Measurements from ENCODE around the gene ASAP3.

The ASAP3 gene

DNA sequence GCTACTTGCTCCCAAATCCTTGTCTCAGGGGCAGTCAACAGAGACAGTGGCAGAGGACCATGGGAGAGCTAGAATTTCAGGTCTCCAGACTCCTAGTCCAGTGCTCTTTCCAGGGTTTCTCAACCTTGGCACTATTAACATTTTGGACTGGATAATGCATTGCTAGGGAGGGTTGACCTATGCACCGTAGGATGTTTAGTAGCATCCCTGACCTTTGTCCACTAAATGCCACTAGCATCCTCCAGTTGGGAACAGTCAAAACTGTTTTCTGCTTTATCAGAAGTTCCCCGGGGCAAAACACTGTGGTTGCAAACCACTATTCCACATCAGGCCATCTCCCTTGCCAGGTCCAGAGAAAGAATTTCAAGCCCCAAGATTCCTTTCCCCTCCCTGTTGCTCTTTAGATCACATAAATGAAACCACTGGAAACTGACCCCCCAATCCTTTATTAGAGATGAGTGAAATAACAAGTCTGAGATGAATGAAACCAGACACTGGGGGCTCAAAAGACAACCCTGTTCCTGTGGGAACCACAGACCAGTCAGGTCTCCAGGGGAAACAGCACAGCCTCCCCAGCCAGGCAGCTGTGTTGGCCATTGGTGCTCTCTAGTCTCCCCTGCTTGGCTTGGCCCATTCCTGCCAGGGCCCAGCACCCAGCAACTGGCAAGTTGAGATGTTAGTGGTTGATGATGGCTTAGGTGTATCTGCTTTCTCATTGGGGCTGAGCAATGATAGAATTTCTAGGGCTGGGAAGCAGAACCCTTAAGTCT is 55.7 kb downstream of the ASAP3 start:
- Histone ChIP-seq H3K4me2 (peak overlapping the region in 9 of 11 experiments; percentile 11 to 66 (median 49); a peak in 15 of 22 replicates), H4K20me1 (peaks cover 0 to 20% (median 0%) of the 10 kb centered on the region in 11 experiments; a peak in 8 of 22 replicates), H3K27me3 (peaks cover 33 to 45% (median 39%) of the 10 kb centered on the region in 11 experiments), H3K4me3 (no peak overlapping the region), H3K9me3 (replicated peaks in 1 of 11) (no peaks in the 10 kb centered on the region), H3K36me3 (peaks cover 0 to 17% (median 4%) of the 10 kb centered on the region in 11 experiments; a peak in 3 of 22 replicates), H3K27ac (no peak overlapping the region), H3K9ac (no peak overlapping the region), H3K4me1 (peaks cover 23 to 30% (median 26%) of the 10 kb centered on the region in 10 experiments)
- no peak for TF ChIP-seq Cebpa-rat (IDR thresholded peaks at IDR 0.05)

DNA sequence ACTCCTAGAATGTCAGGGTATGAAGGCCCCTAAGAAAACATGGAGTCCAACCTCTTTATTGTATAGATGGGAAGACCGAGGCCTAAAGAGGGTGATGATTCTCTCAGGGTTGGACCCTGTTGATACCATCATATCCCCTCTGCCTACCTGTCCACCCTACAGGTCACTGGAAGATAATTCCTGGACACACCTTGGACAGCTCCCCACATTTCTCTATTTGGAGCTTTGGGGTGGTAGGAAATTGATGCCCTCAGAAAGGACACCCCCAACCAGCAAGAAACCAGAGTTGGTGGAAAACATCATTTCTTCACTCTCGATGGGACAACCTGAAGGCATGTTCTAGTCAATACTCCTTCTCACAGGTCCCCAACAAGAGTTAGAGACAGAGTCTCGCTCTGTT is 56.4 kb downstream of the ASAP3 start:
- H3K27me3 ChIP-seq = peaks cover 40 to 48% (median 46%) of the 10 kb centered on the region in 11 experiments
- peaks cover 28 to 38% (median 32%) of the 10 kb centered on the region in 10 experiments for H3K4me1 ChIP-seq
- H3K4me3 ChIP-seq = no peak overlapping the region
- no peaks in the 10 kb centered on the region for H3K9me3 ChIP-seq (replicated peaks in 1 of 11)
- TF ChIP-seq Cebpa-rat (IDR thresholded peaks at IDR 0.05) = no peak
- H4K20me1 ChIP-seq = peaks cover 0 to 21% (median 0%) of the 10 kb centered on the region in 11 experiments; a peak in 9 of 22 replicates
- H3K4me2 ChIP-seq = peak overlapping the region in 7 of 11 experiments; percentile 11 to 56 (median 39); a peak in 7 of 22 replicates
- no peak overlapping the region for H3K9ac ChIP-seq
- H3K36me3 ChIP-seq = peaks cover 0 to 13% (median 4%) of the 10 kb centered on the region in 11 experiments; a peak in 3 of 22 replicates
- H3K27ac ChIP-seq = no peak overlapping the region

DNA sequence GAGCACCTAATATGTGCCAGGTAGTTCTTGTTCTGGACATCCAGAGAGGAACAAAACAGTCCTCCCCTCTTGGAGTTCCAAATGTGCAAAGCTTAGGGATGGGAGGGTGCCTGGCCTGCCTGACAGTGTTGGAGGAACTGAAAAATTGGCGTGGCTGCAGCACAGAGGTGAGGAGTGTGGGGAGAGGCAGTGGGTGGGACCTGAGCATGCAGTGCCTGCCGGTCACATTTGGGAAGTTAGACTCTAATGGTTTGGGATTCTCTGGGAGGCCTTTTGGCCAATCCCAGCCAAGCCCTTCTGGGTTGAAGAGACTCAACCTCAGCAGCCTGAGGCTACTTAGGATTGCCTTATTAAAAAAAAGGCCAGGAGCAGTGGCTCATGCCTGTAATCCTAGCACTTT is 57.2 kb downstream of the ASAP3 start:
- no peak overlapping the region for H3K27ac ChIP-seq
- peaks cover 31 to 45% (median 38%) of the 10 kb centered on the region in 10 experiments for H3K4me1 ChIP-seq
- H3K27me3 ChIP-seq = peaks cover 45 to 55% (median 53%) of the 10 kb centered on the region in 11 experiments
- H3K4me3 ChIP-seq = no peak overlapping the region
- H3K9ac ChIP-seq = no peak overlapping the region
- peak overlapping the region in 3 of 11 experiments; percentile 19 to 52 (median 21); a peak in 4 of 22 replicates for H3K4me2 ChIP-seq
- H3K36me3 ChIP-seq = peaks cover 0 to 13% (median 4%) of the 10 kb centered on the region in 11 experiments; a peak in 3 of 22 replicates
- peaks cover 0 to 21% (median 0%) of the 10 kb centered on the region in 11 experiments; a peak in 9 of 22 replicates for H4K20me1 ChIP-seq
- no peaks in the 10 kb centered on the region for H3K9me3 ChIP-seq (replicated peaks in 1 of 11)
- TF ChIP-seq Cebpa-rat (IDR thresholded peaks at IDR 0.05) = no peak

DNA sequence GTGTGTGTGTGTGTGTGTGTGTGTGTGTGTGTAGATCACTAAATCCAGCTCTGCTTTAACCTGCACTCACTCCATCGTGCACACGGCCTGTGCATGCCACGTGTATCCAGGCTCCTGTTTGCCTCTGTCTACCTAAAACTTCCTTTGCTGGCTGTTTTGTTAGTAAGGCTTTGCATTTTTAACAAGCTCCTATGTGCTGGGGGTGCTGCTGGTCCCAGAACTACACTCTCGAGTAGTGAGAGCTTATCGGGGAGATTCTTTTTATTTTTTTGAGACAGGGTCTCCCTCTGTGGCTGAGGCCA is 58.8 kb downstream of the ASAP3 start:
- Histone ChIP-seq H3K4me1 (peaks cover 31 to 48% (median 40%) of the 10 kb centered on the region in 10 experiments), H3K9me3 (replicated peaks in 1 of 11) (no peaks in the 10 kb centered on the region), H4K20me1 (peaks cover 0 to 21% (median 0%) of the 10 kb centered on the region in 11 experiments; a peak in 9 of 22 replicates), H3K4me2 (peak overlapping the region; percentile 86 to 98 (median 91)), H3K27ac (no peak overlapping the region), H3K36me3 (no peaks in the 10 kb centered on the region), H3K9ac (peak overlapping the region in 5 of 11 experiments; percentile 38 to 62 (median 53); a peak in 5 of 22 replicates), H3K4me3 (peak overlapping the region; percentile 43 to 67 (median 55)), H3K27me3 (peaks cover 46 to 57% (median 54%) of the 10 kb centered on the region in 11 experiments)
- TF ChIP-seq Cebpa-rat (IDR thresholded peaks at IDR 0.05) = no peak

DNA sequence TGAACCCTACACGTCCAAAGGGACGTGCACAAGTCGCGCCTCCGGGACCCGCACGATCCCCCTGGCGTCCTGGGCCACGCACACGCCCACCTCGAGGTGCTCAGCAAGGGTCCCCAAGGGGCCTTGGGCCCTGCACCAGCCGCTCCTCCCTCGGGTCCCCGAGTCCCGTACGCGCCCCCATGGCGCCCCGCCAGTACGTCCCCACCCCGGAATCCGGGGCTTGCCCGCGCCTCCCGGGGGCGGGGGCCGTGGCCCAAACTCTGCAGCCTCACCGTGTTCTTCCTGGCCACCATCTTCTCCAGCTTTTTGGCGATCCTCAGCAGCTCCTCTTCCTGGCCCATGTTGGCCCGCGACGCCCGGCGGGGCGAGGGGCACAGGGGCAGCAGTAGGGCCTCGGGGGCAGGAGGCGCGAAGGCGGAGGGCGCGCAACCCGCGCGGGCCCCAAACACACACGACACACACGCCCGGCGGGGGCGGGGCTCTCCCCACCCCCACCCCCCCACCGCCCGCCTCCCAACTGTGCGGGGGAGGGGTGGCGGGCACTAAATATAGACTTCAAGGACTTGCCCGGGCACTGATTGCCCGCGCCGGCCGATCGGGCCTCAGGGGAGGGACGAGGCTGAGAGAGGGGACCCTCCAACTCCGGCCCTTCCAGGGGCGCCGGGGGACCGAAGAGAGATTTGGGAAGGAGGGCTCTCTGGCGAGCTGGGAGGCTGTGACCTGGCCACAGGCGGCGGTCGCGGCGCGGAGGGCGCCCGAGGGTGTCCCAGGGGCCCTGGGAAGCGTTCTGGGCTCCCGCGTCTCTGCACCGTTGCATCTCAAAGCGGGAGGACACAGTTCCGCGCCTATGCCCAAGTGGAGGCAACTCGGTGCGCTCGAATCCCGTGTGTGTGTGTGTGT is 59.4 kb downstream of the ASAP3 start, which contains the start of gene TCEA3:
TSS of gene TCEA3 (minus strand) at position 456 of the 900 bp plus-strand sequence. CDS start at position 341, 115 bp downstream.
- peak within 1 kb of the TSS; percentile 43 to 67 (median 55) for H3K4me3 ChIP-seq

DNA sequence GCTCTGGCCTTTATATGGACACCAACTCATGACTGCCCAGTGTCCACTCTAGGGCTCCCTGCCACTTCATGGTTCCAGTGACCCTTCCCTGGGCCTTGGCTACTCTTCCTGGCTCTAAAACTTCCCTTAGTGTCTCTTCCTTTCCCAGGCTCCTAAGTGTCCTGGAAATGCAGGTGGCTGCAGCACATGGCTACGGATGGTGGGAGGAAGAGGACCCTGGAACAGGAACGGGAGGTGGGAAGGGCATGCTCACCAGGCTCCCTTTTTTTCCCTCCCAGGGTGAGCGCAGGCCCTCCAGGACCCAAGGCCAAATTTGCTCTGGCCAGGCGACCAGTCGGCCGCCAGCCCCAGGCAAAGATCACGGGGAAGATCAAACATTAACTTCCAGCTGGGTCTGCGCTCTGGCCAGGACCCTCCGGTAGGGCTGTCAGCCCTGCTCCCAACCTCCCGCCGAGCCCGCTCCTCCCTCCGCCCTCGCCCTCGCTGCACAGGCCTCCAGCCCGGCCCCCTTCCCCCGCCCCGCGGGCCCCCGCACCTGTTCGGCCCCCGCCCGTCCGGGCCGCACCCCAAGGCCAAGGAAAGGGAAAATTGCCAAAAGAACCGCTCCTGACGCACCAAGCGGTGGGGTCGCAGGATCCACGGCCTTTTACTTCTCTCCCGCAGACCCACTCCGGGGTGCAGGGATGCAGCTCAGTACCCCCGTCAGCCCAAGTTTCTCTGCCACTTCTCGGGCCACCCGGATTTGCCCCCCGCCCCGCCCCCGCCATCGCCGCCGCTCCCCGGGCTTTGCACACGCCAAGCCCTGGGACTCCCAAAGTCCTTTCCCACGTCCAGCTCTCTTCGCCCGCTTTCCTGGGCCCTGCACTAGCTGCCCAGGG is 60.3 kb downstream of the ASAP3 start:
- H3K9me3 ChIP-seq (replicated peaks in 1 of 11) = no peaks in the 10 kb centered on the region
- no peak overlapping the region for H3K27ac ChIP-seq
- peaks cover 0 to 21% (median 0%) of the 10 kb centered on the region in 11 experiments; a peak in 9 of 22 replicates for H4K20me1 ChIP-seq
- H3K36me3 ChIP-seq = no peaks in the 10 kb centered on the region
- H3K27me3 ChIP-seq = peaks cover 46 to 57% (median 54%) of the 10 kb centered on the region in 11 experiments
- TF ChIP-seq Cebpa-rat (IDR thresholded peaks at IDR 0.05) = no peak
- H3K4me1 ChIP-seq = peaks cover 29 to 48% (median 36%) of the 10 kb centered on the region in 10 experiments
- peak overlapping the region; percentile 43 to 67 (median 55); a peak in 16 of 20 replicates for H3K4me3 ChIP-seq
- H3K9ac ChIP-seq = peak overlapping the region in 4 of 11 experiments; percentile 40 to 62 (median 52); a peak in 3 of 22 replicates
- peak overlapping the region; percentile 86 to 98 (median 91) for H3K4me2 ChIP-seq

More for the DNA sequence above, 59.4 kb downstream of the ASAP3 start, which contains the start of gene TCEA3:
- Histone ChIP-seq H3K4me1 (peaks cover 31 to 48% (median 40%) of the 10 kb centered on the region in 10 experiments), H3K36me3 (no peaks in the 10 kb centered on the region), H3K9ac (peak within 1 kb of the TSS in 9 of 11 experiments; percentile 25 to 68 (median 52); a peak in 13 of 22 replicates), H3K4me2 (peak within 1 kb of the TSS; percentile 86 to 98 (median 91)), H3K27ac (no peak within 1 kb of the TSS), H3K27me3 (peaks cover 46 to 57% (median 54%) of the 10 kb centered on the region in 11 experiments), H3K9me3 (replicated peaks in 1 of 11) (no peaks in the 10 kb centered on the region), H4K20me1 (peaks cover 0 to 21% (median 0%) of the 10 kb centered on the region in 11 experiments; a peak in 9 of 22 replicates)
- no peak for TF ChIP-seq Cebpa-rat (IDR thresholded peaks at IDR 0.05)

DNA sequence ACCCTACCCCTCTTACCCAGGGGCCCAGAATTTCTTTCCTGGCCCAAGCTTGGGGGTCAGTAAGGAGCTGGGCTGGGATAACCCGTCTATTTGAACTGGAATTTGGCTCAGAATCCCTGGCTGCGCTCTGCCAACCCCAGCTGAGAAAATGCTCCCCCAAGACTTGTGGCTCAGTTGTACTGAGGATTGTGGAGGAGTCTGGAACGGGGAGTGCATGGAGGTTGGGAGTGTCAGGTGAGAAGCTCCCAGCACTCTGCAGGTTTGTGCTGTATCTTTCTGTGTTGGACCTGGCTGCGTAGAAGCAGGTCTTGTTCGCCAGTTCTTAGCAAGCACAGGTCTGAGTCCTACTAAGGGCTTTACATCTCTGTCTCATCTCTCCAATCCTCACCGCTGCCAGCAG is 61.0 kb downstream of the ASAP3 start:
- Histone ChIP-seq H3K27me3 (peaks cover 46 to 57% (median 54%) of the 10 kb centered on the region in 11 experiments), H3K36me3 (no peaks in the 10 kb centered on the region), H3K9ac (no peak overlapping the region), H3K4me3 (no peak overlapping the region; a peak in 1 of 20 replicates), H3K27ac (no peak overlapping the region), H3K4me1 (peaks cover 21 to 41% (median 30%) of the 10 kb centered on the region in 10 experiments), H3K9me3 (replicated peaks in 1 of 11) (no peaks in the 10 kb centered on the region), H3K4me2 (peak overlapping the region; percentile 1 to 86 (median 44); a peak in 16 of 22 replicates), H4K20me1 (peaks cover 0 to 21% (median 0%) of the 10 kb centered on the region in 11 experiments; a peak in 9 of 22 replicates)
- TF ChIP-seq Cebpa-rat (IDR thresholded peaks at IDR 0.05) = no peak

Data from BLaER1 treated with 17β-estradiol and CSF1 and Interleukin-3, amounts not matched to agents 10 nM and 100 nM (cell line).